HG02981 (cell line): Measurements from ENCODE around the gene PPOX.

Experiments used
- ATAC-seq: cut with Tn5 transposase; IDR thresholded peaks from one replicate; pipeline ENCODE4 v1.9.1; 2021; ENCODE audit warnings: mild to moderate bottlenecking, moderate library complexity; ENCODE audit not compliant: unreplicated experiment

PPOX gene

GRCh38 chr1:161175771-161176453 lies 9.7 kb downstream of the PPOX start:
- no peak for ATAC-seq

GRCh38 chr1:161176468-161177111 lies 10.4 kb downstream of the PPOX start:
- ATAC-seq, result no peak

GRCh38 chr1:161177112-161177935 lies 11.1 kb downstream of the PPOX start, which contains the start of gene B4GALT3:
Gene B4GALT3, minus strand, starts transcription at chr1:161177507. Its CDS starts 1,447 bp downstream, at chr1:161176060.
- peak; percentile 78 for ATAC-seq

GRCh38 chr1:161177936-161178244 lies 11.7 kb downstream of the PPOX start:
- ATAC-seq, result no peak

- no peak for ATAC-seq
These were observed 13.5 kb downstream of the PPOX start for GRCh38 chr1:161179698-161180097.

- ATAC-seq, result no peak
These were observed 14.4 kb downstream of the PPOX start for GRCh38 chr1:161180639-161181038.

- peak; percentile 46 for ATAC-seq
These were observed 16.0 kb downstream of the PPOX start for GRCh38 chr1:161182214-161182613.

- ATAC-seq, result peak; percentile 58
These were observed 19.1 kb downstream of the PPOX start for GRCh38 chr1:161185282-161185682.

- ATAC-seq, result no peak
These were observed 19.6 kb downstream of the PPOX start for GRCh38 chr1:161185732-161186311.

GRCh38 chr1:161187311-161187710 lies 21.1 kb downstream of the PPOX start:
- no peak for ATAC-seq

GRCh38 chr1:161188381-161188780 lies 22.2 kb downstream of the PPOX start:
- no peak for ATAC-seq

- ATAC-seq, result no peak
These were observed 22.8 kb downstream of the PPOX start for GRCh38 chr1:161189036-161189435.

- no peak for ATAC-seq
These were observed 24.8 kb downstream of the PPOX start for GRCh38 chr1:161190962-161191521.

GRCh38 chr1:161191971-161192370 lies 25.7 kb downstream of the PPOX start:
- no peak for ATAC-seq

- ATAC-seq, result peak; percentile 74
These were observed 26.5 kb downstream of the PPOX start for GRCh38 chr1:161192476-161193465.

GRCh38 chr1:161193561-161194235 lies 27.5 kb downstream of the PPOX start:
- ATAC-seq, result no peak

- ATAC-seq, result no peak
These were observed 28.9 kb downstream of the PPOX start for GRCh38 chr1:161195171-161195570.

- no peak for ATAC-seq
These were observed 29.9 kb downstream of the PPOX start for GRCh38 chr1:161196111-161196510.
